GM12892 (cell line): ENCODE measurements around the gene MED25.

Experiments
- POLR2A ChIP-seq: IDR thresholded peaks from 2 replicates; pipeline ENCODE4 v1.6.1; 2011; ENCODE audit warnings: low read depth, low read length, control low read depth
- POLR2AphosphoS5 ChIP-seq: IDR thresholded peaks from 2 replicates; pipeline ENCODE4 v1.6.1; 2011; ENCODE audit warnings: low read depth, low read length, control low read depth

DNA sequence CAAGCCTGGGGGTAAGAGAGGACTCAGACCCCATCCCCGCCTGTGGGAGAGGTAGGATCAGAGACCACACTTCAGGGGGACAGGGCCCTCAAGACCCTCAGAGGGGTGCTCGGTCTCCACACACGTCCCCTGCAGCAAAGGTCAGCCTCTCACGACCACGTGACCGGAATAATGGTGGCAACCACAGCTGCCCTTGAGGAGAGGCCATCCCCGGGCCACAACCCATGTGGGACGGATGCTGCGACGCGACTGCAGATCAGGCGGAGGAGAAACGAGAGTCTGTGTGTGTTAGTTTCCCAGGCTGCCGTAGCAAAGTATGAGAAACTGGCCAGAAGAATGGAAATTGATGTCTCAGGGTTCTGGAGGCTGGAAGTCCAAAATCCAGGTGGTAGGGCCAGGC, 8.9 kb downstream of the MED25 start:
- no peak for TF ChIP-seq POLR2A
- no peak for TF ChIP-seq POLR2AphosphoS5
